Chondrocyte (in vitro differentiated cells): ENCODE results near the gene EML4. TPM values are rescaled to one million over a fixed set of nuclear protein-coding genes. Genes with fewer than 3 reads are reported as not detected.

ENCODE experiments used
- DNase-seq: peaks from one replicate; pipeline ENCODE4 v3.0.0; 2021; ENCODE audit warnings: mixed read lengths, low spot score
- H3K27ac Mint-ChIP-seq: one replicate; pipeline ENCODE4 v1.8.0; 2021; ENCODE audit warnings: mild to moderate bottlenecking, moderate library complexity, mixed read lengths; ENCODE audit not compliant: unreplicated experiment
- H3K27me3 Mint-ChIP-seq: 2 replicates; pipeline ENCODE4 v1.8.0; 2021; ENCODE audit warnings: low read depth, mixed read lengths
- H3K36me3 Mint-ChIP-seq: 2 replicates; pipeline ENCODE4 v1.8.0; 2021; ENCODE audit warnings: low read depth, mixed read lengths
- H3K4me1 Mint-ChIP-seq: 2 replicates; pipeline ENCODE4 v1.8.0; 2021; ENCODE audit warnings: low read depth, mild to moderate bottlenecking, mixed read lengths
- H3K4me3 Mint-ChIP-seq: one replicate; pipeline ENCODE4 v1.8.0; 2021; ENCODE audit warnings: mild to moderate bottlenecking, moderate library complexity, mixed read lengths; ENCODE audit not compliant: unreplicated experiment
- H3K9me3 Mint-ChIP-seq: 2 replicates; pipeline ENCODE4 v1.8.0; 2021; ENCODE audit warnings: low read depth, mixed read lengths
- CTCF ChIP-seq: fragments of 200-600 bp; sonication (generic); IDR thresholded peaks from 2 replicates; pipeline ENCODE4 v1.5.0; 2021; ENCODE audit warnings: antibody characterized with exemption, mild to moderate bottlenecking, moderate library complexity
- total RNA-seq: library from RNA; stranded (reverse); gene quantifications from 3 replicates; pipeline ENCODE4 v1.2.1, GENCODE V29; 2021

The EML4 gene
- total RNA-seq, 1 donor from 2014 or later: 50.0 TPM

DNA sequence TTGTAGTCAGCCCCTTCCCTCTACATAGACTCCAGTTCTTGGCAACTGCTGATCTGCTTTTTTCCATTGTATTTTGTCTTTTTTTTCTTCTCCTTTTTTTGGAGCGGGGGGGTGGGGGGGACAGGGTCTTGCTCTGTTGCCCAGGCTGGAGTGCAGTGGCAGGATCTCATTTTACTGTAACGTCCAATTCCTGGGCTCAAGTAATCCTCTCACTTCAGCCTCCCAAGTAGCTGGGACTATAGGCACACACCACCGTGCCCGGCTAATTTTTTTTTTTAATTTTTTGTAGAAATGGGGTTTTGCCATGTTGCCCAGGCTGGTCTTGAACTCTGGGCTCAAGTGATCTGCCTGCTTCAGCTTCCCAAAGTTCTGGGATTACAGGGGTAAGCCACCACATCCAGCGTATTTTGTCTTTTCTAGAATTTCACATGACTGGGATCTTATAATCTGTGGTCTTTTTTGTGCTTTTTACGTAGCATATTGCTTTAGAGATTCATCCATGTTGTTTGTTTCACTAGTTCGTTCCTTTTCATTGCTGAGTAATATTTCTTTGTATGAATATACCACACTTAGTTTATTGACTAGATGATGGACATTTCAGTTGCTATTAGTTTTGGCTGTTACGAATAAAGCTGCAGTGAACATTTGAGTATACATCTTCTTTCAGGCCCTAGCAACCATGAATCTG lies 17.9 kb downstream of the EML4 start:
- DNase-seq: no peak
- Mint-ChIP-seq H3K36me3 (peaks cover 2% of the 10 kb centered on the region), H3K4me3 (no peak overlapping the region), H3K27me3 (no peaks in the 10 kb centered on the region), H3K4me1 (peaks cover 56% of the 10 kb centered on the region), H3K9me3 (no peaks in the 10 kb centered on the region), H3K27ac (peak overlapping the region; percentile 85)
- no peak for TF ChIP-seq CTCF

DNA sequence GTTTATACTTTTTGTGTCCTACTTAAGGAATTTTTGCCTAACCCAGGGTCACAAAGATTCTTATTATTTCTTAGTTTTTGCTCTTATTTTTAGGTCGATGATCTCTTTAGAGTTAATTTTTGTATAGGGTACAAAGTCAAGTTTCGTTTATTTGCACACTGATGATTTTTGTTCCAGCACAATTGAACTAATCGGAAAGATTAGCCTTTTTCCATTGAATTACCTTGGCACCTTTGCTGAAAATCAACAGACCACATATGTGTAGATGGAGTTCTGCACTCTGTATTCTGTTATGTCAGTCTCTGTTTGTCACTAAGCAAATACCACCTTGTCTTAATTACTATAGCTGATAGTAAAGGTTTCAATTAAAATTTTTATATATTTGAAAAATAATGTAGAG lies 18.7 kb downstream of the EML4 start:
- H3K4me1 Mint-ChIP-seq: peaks cover 54% of the 10 kb centered on the region
- no peaks in the 10 kb centered on the region for H3K36me3 Mint-ChIP-seq
- H3K4me3 Mint-ChIP-seq: no peak overlapping the region
- peak overlapping the region; percentile 41 for H3K27ac Mint-ChIP-seq
- no peaks in the 10 kb centered on the region for H3K9me3 Mint-ChIP-seq
- H3K27me3 Mint-ChIP-seq: no peaks in the 10 kb centered on the region
- no peak for DNase-seq
- TF ChIP-seq CTCF: no peak

DNA sequence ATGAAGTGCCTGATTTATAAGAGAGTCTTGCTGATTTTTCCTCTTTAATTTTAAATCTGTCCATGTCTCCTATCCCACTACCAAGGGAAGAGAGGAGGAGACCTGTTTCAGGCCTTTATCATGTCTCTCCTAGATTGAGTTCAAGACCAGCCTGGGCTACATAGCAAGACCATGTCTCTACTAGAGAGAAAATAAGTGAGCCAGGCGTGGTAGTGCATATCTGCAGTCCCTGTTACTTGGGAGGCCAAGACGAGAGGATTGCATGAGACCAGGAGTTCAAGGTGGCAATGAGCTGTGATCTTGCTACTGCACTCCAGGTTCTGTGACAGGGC lies 20.0 kb downstream of the EML4 start:
- Mint-ChIP-seq H3K27ac (no peak overlapping the region), H3K36me3 (no peaks in the 10 kb centered on the region), H3K9me3 (no peaks in the 10 kb centered on the region), H3K4me3 (no peak overlapping the region), H3K27me3 (no peaks in the 10 kb centered on the region), H3K4me1 (peaks cover 60% of the 10 kb centered on the region)
- no peak for DNase-seq
- no peak for TF ChIP-seq CTCF

GRCh38 chr2:42190191-42190590 lies 21.0 kb downstream of the EML4 start:
- no peak for DNase-seq
- H3K27me3 Mint-ChIP-seq: no peaks in the 10 kb centered on the region
- H3K36me3 Mint-ChIP-seq: no peaks in the 10 kb centered on the region
- H3K4me1 Mint-ChIP-seq: peaks cover 59% of the 10 kb centered on the region
- no peak for TF ChIP-seq CTCF
- no peak overlapping the region for H3K27ac Mint-ChIP-seq
- H3K9me3 Mint-ChIP-seq: no peaks in the 10 kb centered on the region
- H3K4me3 Mint-ChIP-seq: no peak overlapping the region

DNA sequence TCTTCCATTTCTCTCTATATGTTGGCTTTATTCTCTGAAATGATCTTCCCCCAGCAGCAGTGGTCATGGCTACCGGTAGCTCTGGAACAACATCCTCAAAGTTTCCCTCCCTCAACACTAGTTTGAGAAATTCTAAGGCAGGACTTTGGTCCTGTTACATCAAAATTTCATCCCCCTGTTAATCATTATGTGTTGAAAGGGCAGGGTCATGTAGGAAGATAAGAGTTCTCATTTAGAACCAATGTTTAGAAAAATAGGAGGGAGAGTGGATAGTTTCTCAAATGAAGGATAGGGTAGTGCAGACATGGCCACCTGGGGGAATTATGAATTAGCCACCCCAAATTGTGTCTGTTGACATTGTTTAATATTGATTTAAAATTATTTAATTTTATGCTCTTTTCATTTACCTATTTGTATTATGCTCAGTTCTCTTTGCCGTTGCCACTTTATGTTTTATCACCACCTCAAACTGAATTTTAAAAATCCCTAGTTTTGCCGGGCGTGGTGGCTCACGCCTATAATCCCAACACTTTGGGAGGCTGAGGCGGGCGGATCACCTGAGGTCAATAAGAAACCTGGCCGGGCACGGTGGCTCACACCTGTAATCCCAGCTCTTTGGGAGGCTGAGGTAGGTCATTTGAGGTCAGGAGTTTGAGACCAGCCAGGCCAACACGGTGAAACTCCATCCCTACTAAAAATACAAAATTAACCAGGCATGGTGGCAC lies 22.3 kb downstream of the EML4 start:
- Mint-ChIP-seq H3K36me3 (no peaks in the 10 kb centered on the region), H3K9me3 (no peaks in the 10 kb centered on the region), H3K4me3 (no peak overlapping the region), H3K4me1 (peaks cover 57% of the 10 kb centered on the region), H3K27me3 (no peaks in the 10 kb centered on the region), H3K27ac (no peak overlapping the region)
- no peak for DNase-seq
- no peak for TF ChIP-seq CTCF
